MM.1S (cell line): ENCODE measurements around the gene GORASP1.

Source experiments
- EZH2 ChIP-seq: fragments of 300-600 bp; sonication (generic); optimal IDR thresholded peaks from 2 replicates; pipeline ENCODE3; 2017; ENCODE audit warnings: low read depth, mild to moderate bottlenecking, antibody characterized with exemption, low read length, mixed read lengths
- EZH2phosphoT487 ChIP-seq: fragments of 300-600 bp; sonication (generic); IDR thresholded peaks from 2 replicates; pipeline ENCODE4 v1.6.1; 2018; ENCODE audit warnings: antibody characterized with exemption, low read length
- TF ChIP-seq, protein P1 (sequence below): fragments of 300-600 bp; sonication (generic); IDR thresholded peaks from 2 replicates; pipeline ENCODE4 v1.5.1; 2016; ENCODE audit warnings: antibody characterized with exemption, low read length, mixed read lengths

DNA sequence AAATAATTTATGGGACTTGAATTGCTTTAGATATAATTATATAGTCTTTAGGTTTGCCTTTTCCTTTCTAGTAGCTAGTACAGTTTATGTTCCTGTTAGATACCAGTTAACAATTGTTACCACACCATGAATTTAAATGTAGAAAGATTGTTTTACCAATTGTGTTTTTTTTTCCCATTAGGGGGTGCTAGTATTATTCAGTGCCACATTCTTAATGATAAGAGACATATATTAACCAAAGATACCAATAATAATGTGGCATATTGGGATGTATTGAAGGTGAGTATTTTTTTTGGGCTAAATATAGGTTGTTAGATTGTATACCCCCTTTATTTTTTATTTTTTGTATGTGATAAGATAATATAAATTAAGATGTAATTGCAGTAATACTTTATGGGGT is 27.9 kb downstream of the GORASP1 start:
- TF ChIP-seq, protein P1, sequence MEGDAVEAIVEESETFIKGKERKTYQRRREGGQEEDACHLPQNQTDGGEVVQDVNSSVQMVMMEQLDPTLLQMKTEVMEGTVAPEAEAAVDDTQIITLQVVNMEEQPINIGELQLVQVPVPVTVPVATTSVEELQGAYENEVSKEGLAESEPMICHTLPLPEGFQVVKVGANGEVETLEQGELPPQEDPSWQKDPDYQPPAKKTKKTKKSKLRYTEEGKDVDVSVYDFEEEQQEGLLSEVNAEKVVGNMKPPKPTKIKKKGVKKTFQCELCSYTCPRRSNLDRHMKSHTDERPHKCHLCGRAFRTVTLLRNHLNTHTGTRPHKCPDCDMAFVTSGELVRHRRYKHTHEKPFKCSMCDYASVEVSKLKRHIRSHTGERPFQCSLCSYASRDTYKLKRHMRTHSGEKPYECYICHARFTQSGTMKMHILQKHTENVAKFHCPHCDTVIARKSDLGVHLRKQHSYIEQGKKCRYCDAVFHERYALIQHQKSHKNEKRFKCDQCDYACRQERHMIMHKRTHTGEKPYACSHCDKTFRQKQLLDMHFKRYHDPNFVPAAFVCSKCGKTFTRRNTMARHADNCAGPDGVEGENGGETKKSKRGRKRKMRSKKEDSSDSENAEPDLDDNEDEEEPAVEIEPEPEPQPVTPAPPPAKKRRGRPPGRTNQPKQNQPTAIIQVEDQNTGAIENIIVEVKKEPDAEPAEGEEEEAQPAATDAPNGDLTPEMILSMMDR = no peak
- no peak for TF ChIP-seq EZH2
- TF ChIP-seq EZH2phosphoT487 = no peak
